Keratinocyte (primary cell): ENCODE data around the gene PRB4. TPM values are rescaled to one million over a fixed set of nuclear protein-coding genes. Genes with fewer than 3 reads are reported as not detected.

Experiments
- DNase-seq: peaks from one replicate; pipeline ENCODE4 v3.0.0-alpha.2; 2011; ENCODE audit warnings: low read depth, missing footprints, low spot score
- FAIRE-seq: peaks from 2 replicates; lab custom pipeline; 2011; peaks lifted over from hg19 to GRCh38; lab: Jason Lieb, UNC
- H2AFZ ChIP-seq: 2 replicates; pipeline ENCODE4 v1.6.0; 2012; ENCODE audit warnings: low read length, control low read depth, inconsistent platforms; ENCODE audit not compliant: control insufficient read depth
- H3K27ac ChIP-seq: 2 replicates; pipeline ENCODE4 v1.5.1; 2011; ENCODE audit warnings: low read length; ENCODE audit not compliant: control insufficient read depth, insufficient read depth
- H3K27me3 ChIP-seq: 3 replicates; pipeline ENCODE4 v1.6.0; 2011; ENCODE audit warnings: low read length; ENCODE audit not compliant: control insufficient read depth, insufficient read depth; ENCODE audit errors: extremely low read depth
- H3K36me3 ChIP-seq, 2 experiments: 2 replicates in 1 of 2; 3 replicates in 1 of 2; pipeline ENCODE4 v1.5.1; 2011; ENCODE audit warnings: low read length in 2 of 2, mild to moderate bottlenecking in 1 of 2; ENCODE audit not compliant: control insufficient read depth in 2 of 2, insufficient read depth in 2 of 2; ENCODE audit errors: extremely low read depth in 1 of 2
- H3K4me1 ChIP-seq: 3 replicates; pipeline ENCODE4 v1.5.1; 2011; ENCODE audit warnings: low read length; ENCODE audit not compliant: control insufficient read depth, insufficient read depth; ENCODE audit errors: extremely low read depth
- H3K4me2 ChIP-seq: 3 replicates; pipeline ENCODE4 v1.6.0; 2011; ENCODE audit warnings: low read depth, low read length; ENCODE audit not compliant: control insufficient read depth, insufficient read depth; ENCODE audit errors: extremely low read depth
- H3K4me3 ChIP-seq, 3 experiments: fragments of 200-600 bp in 1 of 3; sonication (generic) in 1 of 3; 2 replicates in 2 of 3; 3 replicates in 1 of 3; pipeline ENCODE4 v1.5.1; 2011 to 2016; ENCODE audit warnings: low read length in 3 of 3, mild to moderate bottlenecking in 3 of 3, control low read depth in 2 of 3, inconsistent platforms in 1 of 3, low read depth in 1 of 3, mixed read lengths in 1 of 3, mixed run types in 1 of 3, moderate library complexity in 1 of 3; ENCODE audit not compliant: control insufficient read depth in 2 of 3, insufficient read depth in 2 of 3; ENCODE audit errors: extremely low read depth in 1 of 3
- H3K79me2 ChIP-seq: 2 replicates; pipeline ENCODE4 v1.6.0; 2012; ENCODE audit warnings: low read length; ENCODE audit not compliant: control insufficient read depth, insufficient read depth
- H3K9ac ChIP-seq: 3 replicates; pipeline ENCODE4 v1.6.0; 2011; ENCODE audit warnings: low read length; ENCODE audit not compliant: control insufficient read depth, insufficient read depth; ENCODE audit errors: extremely low read depth
- H3K9me1 ChIP-seq: 3 replicates; pipeline ENCODE4 v1.6.0; 2011; ENCODE audit warnings: low read length; ENCODE audit not compliant: control insufficient read depth, insufficient read depth; ENCODE audit errors: extremely low read depth
- H3K9me3 ChIP-seq: 2 replicates; pipeline ENCODE4 v1.5.1; 2012; ENCODE audit warnings: low read depth, low read length; ENCODE audit not compliant: control insufficient read depth
- H4K20me1 ChIP-seq: 3 replicates; pipeline ENCODE4 v1.6.0; 2011; ENCODE audit warnings: low read length; ENCODE audit not compliant: control insufficient read depth, insufficient read depth; ENCODE audit errors: extremely low read depth
- EZH2 ChIP-seq: IDR thresholded peaks from one replicate; pipeline ENCODE4 v1.6.1; 2012; ENCODE audit warnings: inconsistent platforms, mild to moderate bottlenecking, low read length, moderate library complexity
- dilution Hi-C: fragments of 300-500 bp; cut with MboI; formaldehyde crosslinking; loops from one replicate; pipeline ENCODE4 v1.7.0; 2020; ENCODE audit warnings: low sequenced_read_pairs; ENCODE audit not compliant: extremely low pct_ligation_motif_present
- polyA plus RNA-seq, 5 experiments: library from polyadenylated mRNA; depleted of rRNA in 3 of 5; stranded (reverse) in 3 of 5; stranded (forward) in 1 of 5; unstranded in 1 of 5; fragments of >200 nt; gene quantifications; 1 replicate in 1 of 5; 2 replicates in 3 of 5; 3 replicates in 1 of 5; pipeline versions ENCODE4 v1.2.1 to v1.2.3, GENCODE V29; 2011 to 2012; ENCODE audit warnings: missing spikeins in 2 of 5, low read depth in 1 of 5, low replicate concordance in 1 of 5
- TF ChIP-seq, protein P1 (sequence below), 3 experiments: IDR thresholded peaks in 1 of 3; conservative IDR thresholded peaks in 1 of 3; optimal IDR thresholded peaks in 1 of 3; 2 replicates in 2 of 3; 3 replicates in 1 of 3; pipeline versions ENCODE3 to v1.5.1; 2011; ENCODE audit warnings: low read length in 3 of 3, mild to moderate bottlenecking in 3 of 3, moderate library complexity in 2 of 3, control low read depth in 1 of 3, inconsistent platforms in 1 of 3; ENCODE audit not compliant: insufficient read depth in 2 of 3; ENCODE audit errors: extremely low read depth in 1 of 3

The PRB4 gene
- polyA plus RNA-seq, 1 donor (not counting 4 experiments of a cell fraction or from before 2014, with no cell fraction given) = not detected

DNA sequence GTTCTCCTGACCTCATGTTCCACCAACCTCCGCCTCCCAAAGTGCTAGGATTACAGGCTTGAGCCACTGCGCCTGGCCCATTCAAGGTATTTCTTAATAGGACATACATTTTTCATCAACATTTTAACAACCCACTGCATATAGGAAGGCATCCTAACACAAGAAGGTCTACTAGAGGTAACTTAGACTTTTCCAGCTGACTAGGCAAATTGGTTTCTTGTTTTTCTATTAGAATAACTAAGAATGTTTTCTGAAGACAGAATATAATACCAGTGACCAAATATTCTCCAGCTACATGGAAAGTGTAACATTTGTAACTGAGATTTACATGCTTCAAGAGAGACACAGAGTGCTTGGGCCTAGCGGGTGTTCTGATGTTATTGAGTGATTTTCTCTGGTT, 14.2 kb upstream of the PRB4 start:
- H4K20me1 ChIP-seq = no peaks in the 10 kb centered on the region
- no peak overlapping the region for H2AFZ ChIP-seq
- dilution Hi-C loops = no loop called here

DNA sequence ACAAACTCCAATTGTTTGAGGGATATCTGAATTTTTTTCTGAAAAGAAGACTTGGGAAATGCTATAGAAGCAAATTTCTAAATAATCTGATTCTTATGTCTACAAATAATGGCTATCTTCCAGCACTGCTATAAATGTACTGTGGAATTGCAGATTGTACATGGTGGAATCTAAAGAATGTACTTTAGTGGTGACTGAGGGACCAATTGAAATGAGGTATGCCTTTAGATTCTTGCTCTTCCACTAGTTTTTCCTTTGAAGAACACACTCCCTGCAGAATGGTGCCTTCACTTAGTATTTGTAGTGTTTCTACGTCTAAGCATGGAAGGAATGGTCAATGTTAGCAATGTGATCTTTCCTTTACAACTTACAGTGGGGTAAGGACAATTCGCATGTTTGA, 11.7 kb upstream of the PRB4 start:
- dilution Hi-C loops = no loop called here
- Histone ChIP-seq H3K27ac (no peak overlapping the region), H3K9me3 (no peaks in the 10 kb centered on the region), H2AFZ (no peak overlapping the region), H3K4me3 (no peak overlapping the region), H4K20me1 (no peaks in the 10 kb centered on the region), H3K4me1 (no peaks in the 10 kb centered on the region), H3K9me1 (no peaks in the 10 kb centered on the region), H3K36me3 (no peaks in the 10 kb centered on the region), H3K4me2 (no peak overlapping the region), H3K9ac (no peak overlapping the region), H3K79me2 (no peaks in the 10 kb centered on the region), H3K27me3 (no peaks in the 10 kb centered on the region)
- TF ChIP-seq EZH2 = no peak
- TF ChIP-seq, protein P1, sequence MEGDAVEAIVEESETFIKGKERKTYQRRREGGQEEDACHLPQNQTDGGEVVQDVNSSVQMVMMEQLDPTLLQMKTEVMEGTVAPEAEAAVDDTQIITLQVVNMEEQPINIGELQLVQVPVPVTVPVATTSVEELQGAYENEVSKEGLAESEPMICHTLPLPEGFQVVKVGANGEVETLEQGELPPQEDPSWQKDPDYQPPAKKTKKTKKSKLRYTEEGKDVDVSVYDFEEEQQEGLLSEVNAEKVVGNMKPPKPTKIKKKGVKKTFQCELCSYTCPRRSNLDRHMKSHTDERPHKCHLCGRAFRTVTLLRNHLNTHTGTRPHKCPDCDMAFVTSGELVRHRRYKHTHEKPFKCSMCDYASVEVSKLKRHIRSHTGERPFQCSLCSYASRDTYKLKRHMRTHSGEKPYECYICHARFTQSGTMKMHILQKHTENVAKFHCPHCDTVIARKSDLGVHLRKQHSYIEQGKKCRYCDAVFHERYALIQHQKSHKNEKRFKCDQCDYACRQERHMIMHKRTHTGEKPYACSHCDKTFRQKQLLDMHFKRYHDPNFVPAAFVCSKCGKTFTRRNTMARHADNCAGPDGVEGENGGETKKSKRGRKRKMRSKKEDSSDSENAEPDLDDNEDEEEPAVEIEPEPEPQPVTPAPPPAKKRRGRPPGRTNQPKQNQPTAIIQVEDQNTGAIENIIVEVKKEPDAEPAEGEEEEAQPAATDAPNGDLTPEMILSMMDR (optimal IDR thresholded peaks at IDR 0.05 in 1 of 3, IDR thresholded peaks at IDR 0.05 in 1 of 3, conservative IDR thresholded peaks at IDR 0.05 in 1 of 3; ENCODE audit: extremely low read depth in 1 of 3, insufficient read depth in 2 of 3, low read length in 3 of 3) = no peak
- no peak for DNase-seq
- FAIRE-seq = no peak

More for the DNA sequence above, 14.2 kb upstream of the PRB4 start:
- H3K9me1 ChIP-seq = no peaks in the 10 kb centered on the region
- no peaks in the 10 kb centered on the region for H3K4me1 ChIP-seq
- no peak overlapping the region for H3K4me3 ChIP-seq
- H3K36me3 ChIP-seq = no peaks in the 10 kb centered on the region
- H3K27me3 ChIP-seq = no peaks in the 10 kb centered on the region
- H3K4me2 ChIP-seq = no peak overlapping the region
- no peak for TF ChIP-seq EZH2
- TF ChIP-seq, protein P1 (optimal IDR thresholded peaks at IDR 0.05 in 1 of 3, IDR thresholded peaks at IDR 0.05 in 1 of 3, conservative IDR thresholded peaks at IDR 0.05 in 1 of 3; ENCODE audit: extremely low read depth in 1 of 3, insufficient read depth in 2 of 3, low read length in 3 of 3) = no peak
- no peak for DNase-seq
- H3K27ac ChIP-seq = no peak overlapping the region
- no peak overlapping the region for H3K9ac ChIP-seq
- FAIRE-seq = no peak
- H3K9me3 ChIP-seq = no peaks in the 10 kb centered on the region
- H3K79me2 ChIP-seq = no peaks in the 10 kb centered on the region
